Esophagus squamous epithelium (tissue), 4 donors: ENCODE data around the gene UTP4.
"Not testable (repeated sequence)": the region's sequence is repeated elsewhere in the genome, so short reads cannot be mapped to it uniquely, and the experiment has no call there.

Source experiments
- CTCF ChIP-seq, 6 experiments: fragments of 450-650 bp in 4 of 6; fragments of 200-600 bp in 2 of 6; sonication (generic) in 2 of 6; IDR thresholded peaks; one replicate each; pipeline ENCODE4 v1.5.1; 2016 to 2019; ENCODE audit warnings: antibody characterized with exemption in 6 of 6, mild to moderate bottlenecking in 4 of 6, moderate library complexity in 4 of 6
- POLR2A ChIP-seq, 4 donors: fragments of 450-650 bp; IDR thresholded peaks; one replicate each; pipeline ENCODE4 v1.6.1; 2017; ENCODE audit warnings: antibody characterized with exemption in 4 of 4, mild to moderate bottlenecking in 4 of 4, moderate library complexity in 3 of 4

DNA sequence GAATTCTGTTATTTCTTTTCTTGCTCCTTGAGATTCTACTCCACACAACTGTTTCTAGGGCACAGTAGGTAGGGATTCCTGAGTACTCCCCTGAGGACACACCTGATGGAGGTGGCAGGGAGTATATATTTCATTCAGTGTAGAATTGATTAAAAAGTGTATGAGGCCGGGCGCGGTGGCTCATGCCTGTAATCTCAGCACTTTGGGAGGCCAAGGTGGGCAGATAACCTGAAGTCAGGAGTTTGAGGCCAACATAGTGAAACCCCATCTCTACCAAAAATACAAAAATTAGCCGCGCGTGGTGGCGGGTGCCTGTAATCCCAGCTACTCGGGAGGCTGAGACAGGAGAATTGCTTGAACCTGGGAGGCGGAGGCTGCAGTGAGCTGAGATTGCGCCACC is 5.6 kb upstream of the UTP4 start:
- TF ChIP-seq CTCF, POLR2A (IDR thresholded peaks at IDR 0.05): not testable (repeated sequence)
